Ovary (tissue), 9 donors: ENCODE results near the gene RAPGEF2. TPM values are rescaled to one million over a fixed set of nuclear protein-coding genes. Genes with fewer than 3 reads are reported as not detected.

Experiments used
- DNase-seq, 5 donors: peaks; one replicate each; pipeline ENCODE4 v3.0.0-alpha.2; 2019 to 2020
- H3K27ac ChIP-seq, 2 donors: fragments of 200-600 bp; one replicate each; pipeline versions ENCODE4 v1.5.1 to v1.8.0; 2019 to 2022
- H3K27me3 ChIP-seq: fragments of 200-600 bp; one replicate; pipeline ENCODE4 v1.8.0; 2022
- H3K36me3 ChIP-seq: fragments of 200-600 bp; sonication (generic); one replicate; pipeline ENCODE4 v1.5.1; 2019
- H3K4me1 ChIP-seq: one replicate; pipeline ENCODE4 v1.8.1; 2013; ENCODE audit warnings: mild to moderate bottlenecking, moderate library complexity; ENCODE audit not compliant: insufficient read depth
- H3K4me3 ChIP-seq: fragments of 200-600 bp; sonication (generic); one replicate; pipeline ENCODE4 v1.5.1; 2017
- H3K9me3 ChIP-seq, 2 donors: fragments of 200-600 bp in 1 of 2; sonication (generic) in 1 of 2; one replicate each; pipeline versions ENCODE4 v1.5.1 to v1.8.1; 2013 to 2019; ENCODE audit warnings: mild to moderate bottlenecking in 1 of 2, moderate library complexity in 1 of 2
- CTCF ChIP-seq, 3 donors: fragments of 450-650 bp in 2 of 3; fragments of 200-600 bp in 1 of 3; IDR thresholded peaks; one replicate each; pipeline versions ENCODE4 v1.5.1 to v1.8.0; 2016 to 2022; ENCODE audit warnings: antibody characterized with exemption in 3 of 3, mild to moderate bottlenecking in 1 of 3
- EP300 ChIP-seq: sonication (generic); formaldehyde crosslinking; IDR thresholded peaks from one replicate; pipeline ENCODE4 v1.6.1; 2017; ENCODE audit warnings: antibody characterized with exemption
- POLR2A ChIP-seq: fragments of 450-650 bp; IDR thresholded peaks from one replicate; pipeline ENCODE4 v1.6.1; 2017; ENCODE audit warnings: antibody characterized with exemption, mild to moderate bottlenecking, moderate library complexity
- WGBS, 3 donors: extraction: QIAGEN DNeasy Blood & Tissue Kit in 1 of 3; methylation state at CpG; one replicate each; pipeline versions ENCODE4 v1.1.5 to v1.1.7; 2013 to 2017; 5-methylcytosine and 5-hydroxymethylcytosine counted together
- intact Hi-C, 4 donors: fragments of 100-400 bp; cut with DNase I; formaldehyde crosslinking; loops; one replicate each; pipeline versions ENCODE4 v1.11.0 to v1.15.1; 2022 to 2023
- polyA plus RNA-seq, 2 donors: library from polyadenylated mRNA; stranded (reverse); fragments of 200-250 nt in 1 of 2; fragments of 350-450 nt in 1 of 2; fragmentation: Illumina TruSeq in 1 of 2; extraction: RNeasy Lipid Tissue Mini Kit (QIAGEN cat#74804) in 1 of 2; gene quantifications; one replicate each; pipeline ENCODE4 v1.2.3, GENCODE V29; 2013 to 2014
- total RNA-seq, 7 donors: library from RNA; depleted of rRNA in 2 of 7; stranded (reverse); fragments of >200 nt in 2 of 7; fragmentation: NEBNext Ultra II Directional in 3 of 7; extraction: Animal tissue kit (Norgen Biotek cat#: 25700) in 3 of 7; gene quantifications; one replicate each; pipeline versions ENCODE4 v1.1.0 to v1.2.4, GENCODE V29; 2016 to 2023
- donor health status: DM: no; HTN: no; CAD: no; lungs with moderate emphysema.
- donor health status: DM: no; HTN: no; CAD: no.
- donor health status: Bipolar disorder and iron deficiency.
- donor health status: DM: yes; HTN: yes; CAD: no.
- donor health status: DM: no; HTN: no; CAD: no.
- donor health status: DM: yes; HTN: yes; CAD: no.

Gene RAPGEF2
- total and polyA plus RNA-seq, 9 donors, result 11.5 to 46.5 (median 25.4) TPM

GRCh38 chr4:159210975-159211374, 108.1 kb downstream of the RAPGEF2 start:
- TF ChIP-seq EP300 (no peak), CTCF (IDR thresholded peaks at IDR 0.05) (no peak), POLR2A (no peak)
- Histone ChIP-seq H3K27ac (no peak overlapping the region), H3K4me1 (peaks cover 5% of the 10 kb centered on the region), H3K27me3 (no peaks in the 10 kb centered on the region), H3K36me3 (no peaks in the 10 kb centered on the region), H3K4me3 (no peak overlapping the region), H3K9me3 (no peaks in the 10 kb centered on the region)
- intact Hi-C loops, result no loop called here
- 93 to 94% (median 94%) methylated on average over 3 of the region's 3 CpGs for WGBS, 3 donors
- DNase-seq, result no peak

GRCh38 chr4:159212675-159213293, 109.9 kb downstream of the RAPGEF2 start:
- TF ChIP-seq EP300 (no peak), CTCF (IDR thresholded peaks at IDR 0.05) (no peak), POLR2A (no peak)
- H3K4me1 ChIP-seq, result peaks cover 5% of the 10 kb centered on the region
- no peak for DNase-seq
- H3K27me3 ChIP-seq, result no peaks in the 10 kb centered on the region
- 64 to 70% (median 69%) methylated on average over 7 of the region's 7 CpGs for WGBS, 3 donors
- H3K4me3 ChIP-seq, result no peak overlapping the region
- no peak overlapping the region for H3K27ac ChIP-seq
- H3K9me3 ChIP-seq, result no peaks in the 10 kb centered on the region
- H3K36me3 ChIP-seq, result no peaks in the 10 kb centered on the region
- intact Hi-C loops, result no loop called here

GRCh38 chr4:159216834-159217233, 114.0 kb downstream of the RAPGEF2 start:
- Histone ChIP-seq H3K9me3 (no peaks in the 10 kb centered on the region), H3K4me3 (no peak overlapping the region), H3K27me3 (no peaks in the 10 kb centered on the region), H3K4me1 (no peaks in the 10 kb centered on the region), H3K36me3 (no peaks in the 10 kb centered on the region), H3K27ac (no peak overlapping the region)
- 88 to 90% (median 89%) methylated on average over 5 of the region's 5 CpGs for WGBS, 3 donors
- no peak for DNase-seq
- intact Hi-C loops, result no loop called here
- no peak for TF ChIP-seq EP300
- TF ChIP-seq CTCF (IDR thresholded peaks at IDR 0.05), result no peak
- TF ChIP-seq POLR2A, result no peak

GRCh38 chr4:159219862-159220261, 117.0 kb downstream of the RAPGEF2 start:
- H3K9me3 ChIP-seq, result no peaks in the 10 kb centered on the region
- no peaks in the 10 kb centered on the region for H3K27me3 ChIP-seq
- peaks cover 3% of the 10 kb centered on the region for H3K4me1 ChIP-seq
- WGBS, 3 donors, result 98 to 100% (median 100%) methylated on average over 1 of the region's 1 CpG
- TF ChIP-seq POLR2A (no peak), CTCF (IDR thresholded peaks at IDR 0.05) (no peak), EP300 (no peak)
- DNase-seq, result no peak
- H3K4me3 ChIP-seq, result no peak overlapping the region
- intact Hi-C loops, result no loop called here
- H3K27ac ChIP-seq, result no peak overlapping the region
- H3K36me3 ChIP-seq, result no peaks in the 10 kb centered on the region
